Activated naive CD8-positive, alpha-beta T cell (primary cell): ENCODE measurements around the gene ANKRD44.

Source experiments
- H3K27ac Mint-ChIP-seq: one replicate; pipeline ENCODE4 v1.8.0; 2021; ENCODE audit warnings: mixed read lengths
- H3K27me3 Mint-ChIP-seq: one replicate; pipeline ENCODE4 v1.8.0; 2021; ENCODE audit warnings: mixed read lengths
- H3K36me3 Mint-ChIP-seq: one replicate; pipeline ENCODE4 v1.8.0; 2021; ENCODE audit warnings: mixed read lengths
- H3K4me1 Mint-ChIP-seq: one replicate; pipeline ENCODE4 v1.8.0; 2021; ENCODE audit warnings: low read depth, mixed read lengths
- H3K4me3 Mint-ChIP-seq: one replicate; pipeline ENCODE4 v1.8.0; 2021; ENCODE audit warnings: mild to moderate bottlenecking, mixed read lengths
- H3K9me3 Mint-ChIP-seq: one replicate; pipeline ENCODE4 v1.8.0; 2021; ENCODE audit warnings: low read depth, mixed read lengths

Gene ANKRD44

DNA sequence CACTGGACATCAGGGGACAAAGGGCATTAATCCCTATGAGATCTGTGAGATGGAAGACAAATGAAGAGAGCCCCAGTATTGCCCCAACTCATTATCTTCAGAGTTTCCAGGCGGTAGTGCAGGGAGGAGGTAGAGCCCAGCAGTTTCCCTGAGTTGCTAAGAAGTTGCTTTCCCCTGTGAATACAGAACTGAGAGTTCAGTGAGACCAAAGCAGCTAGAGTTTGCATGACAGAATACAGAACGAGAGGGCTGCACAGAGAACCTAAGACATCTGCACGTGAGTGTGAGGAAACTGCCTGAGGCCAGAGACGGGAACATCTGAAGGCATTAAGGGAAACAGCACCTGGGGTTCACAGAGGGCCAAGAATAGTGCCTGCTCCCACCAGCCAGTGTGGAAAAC is 366.0 kb downstream of the ANKRD44 start:
- Mint-ChIP-seq H3K4me1 (no peaks in the 10 kb centered on the region), H3K27ac (no peak overlapping the region), H3K4me3 (no peak overlapping the region), H3K27me3 (peaks cover 6% of the 10 kb centered on the region), H3K36me3 (no peaks in the 10 kb centered on the region), H3K9me3 (no peaks in the 10 kb centered on the region)

DNA sequence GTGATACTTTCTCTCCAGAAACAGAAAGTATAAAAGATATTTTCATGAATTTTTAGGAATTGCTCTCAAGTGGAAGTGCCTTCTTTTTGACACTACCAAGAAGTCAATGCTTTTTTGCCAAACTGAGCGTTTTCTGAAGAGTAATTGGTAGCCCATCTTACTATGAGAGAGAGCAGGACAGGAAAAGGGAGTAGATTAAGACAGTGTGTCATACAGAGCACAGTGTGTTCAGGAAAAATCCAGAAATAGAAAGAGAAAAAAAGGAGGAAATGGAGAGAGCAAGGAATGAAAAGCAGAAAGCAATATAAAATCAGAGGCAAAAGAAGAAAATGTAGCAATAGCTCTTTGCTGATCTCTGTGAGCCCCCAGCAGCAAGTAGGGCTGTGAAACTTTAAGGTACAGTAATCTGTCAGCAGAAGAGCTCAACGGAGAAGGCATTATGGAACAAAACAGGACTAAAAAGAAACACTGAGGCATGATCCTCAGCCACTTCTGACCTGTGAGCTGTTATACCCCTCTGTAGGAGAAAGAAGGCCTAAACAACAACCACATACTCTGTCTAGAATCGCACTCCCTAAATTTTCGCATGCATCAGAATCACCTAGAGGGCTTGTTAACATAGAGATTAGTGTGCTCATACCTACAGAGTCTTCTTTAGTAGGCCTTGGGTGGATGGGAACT is 369.0 kb downstream of the ANKRD44 start:
- peaks cover 6% of the 10 kb centered on the region for H3K27me3 Mint-ChIP-seq
- H3K4me3 Mint-ChIP-seq = no peak overlapping the region
- no peaks in the 10 kb centered on the region for H3K9me3 Mint-ChIP-seq
- no peak overlapping the region for H3K27ac Mint-ChIP-seq
- H3K4me1 Mint-ChIP-seq = no peaks in the 10 kb centered on the region
- no peaks in the 10 kb centered on the region for H3K36me3 Mint-ChIP-seq

DNA sequence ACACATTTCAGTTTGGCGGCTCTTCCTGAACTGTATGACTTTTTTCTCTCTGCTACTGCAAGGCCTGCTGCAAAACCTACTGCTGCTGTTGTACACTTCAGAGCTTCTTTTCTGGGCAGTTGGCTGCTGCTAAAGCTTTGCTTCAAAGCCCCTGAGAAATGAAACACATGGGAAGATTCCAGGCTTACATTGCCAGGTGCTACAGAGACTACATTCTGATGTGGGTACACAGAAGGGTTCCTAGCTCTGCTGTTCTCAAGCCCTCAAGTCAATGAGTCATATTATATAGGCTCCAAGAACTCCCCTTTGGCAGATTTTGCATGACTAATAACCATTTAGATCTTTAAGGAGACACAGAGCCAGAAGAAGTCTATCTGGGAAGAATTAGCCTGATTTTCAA is 371.2 kb downstream of the ANKRD44 start:
- H3K9me3 Mint-ChIP-seq = no peaks in the 10 kb centered on the region
- H3K4me3 Mint-ChIP-seq = no peak overlapping the region
- peaks cover 6% of the 10 kb centered on the region for H3K27me3 Mint-ChIP-seq
- H3K27ac Mint-ChIP-seq = no peak overlapping the region
- peaks cover 2% of the 10 kb centered on the region for H3K4me1 Mint-ChIP-seq
- no peaks in the 10 kb centered on the region for H3K36me3 Mint-ChIP-seq
